Ovary (tissue), 9 donors: ENCODE results near the gene LETM1. TPM values are rescaled to one million over a fixed set of nuclear protein-coding genes. Genes with fewer than 3 reads are reported as not detected.

Source experiments
- DNase-seq, 5 donors: peaks; one replicate each; pipeline ENCODE4 v3.0.0-alpha.2; 2019 to 2020
- H3K27ac ChIP-seq, 2 donors: fragments of 200-600 bp; one replicate each; pipeline versions ENCODE4 v1.5.1 to v1.8.0; 2019 to 2022
- H3K27me3 ChIP-seq: fragments of 200-600 bp; one replicate; pipeline ENCODE4 v1.8.0; 2022
- H3K36me3 ChIP-seq: fragments of 200-600 bp; sonication (generic); one replicate; pipeline ENCODE4 v1.5.1; 2019
- H3K4me1 ChIP-seq: one replicate; pipeline ENCODE4 v1.8.1; 2013; ENCODE audit warnings: mild to moderate bottlenecking, moderate library complexity; ENCODE audit not compliant: insufficient read depth
- H3K4me3 ChIP-seq: fragments of 200-600 bp; sonication (generic); one replicate; pipeline ENCODE4 v1.5.1; 2017
- H3K9me3 ChIP-seq, 2 donors: fragments of 200-600 bp in 1 of 2; sonication (generic) in 1 of 2; one replicate each; pipeline versions ENCODE4 v1.5.1 to v1.8.1; 2013 to 2019; ENCODE audit warnings: mild to moderate bottlenecking in 1 of 2, moderate library complexity in 1 of 2
- EP300 ChIP-seq: sonication (generic); formaldehyde crosslinking; IDR thresholded peaks from one replicate; pipeline ENCODE4 v1.6.1; 2017; ENCODE audit warnings: antibody characterized with exemption
- POLR2A ChIP-seq: fragments of 450-650 bp; IDR thresholded peaks from one replicate; pipeline ENCODE4 v1.6.1; 2017; ENCODE audit warnings: antibody characterized with exemption, mild to moderate bottlenecking, moderate library complexity
- WGBS, 3 donors: extraction: QIAGEN DNeasy Blood & Tissue Kit in 1 of 3; methylation state at CpG; one replicate each; pipeline versions ENCODE4 v1.1.5 to v1.1.7; 2013 to 2017; 5-methylcytosine and 5-hydroxymethylcytosine counted together
- intact Hi-C, 4 donors: fragments of 100-400 bp; cut with DNase I; formaldehyde crosslinking; loops; one replicate each; pipeline versions ENCODE4 v1.11.0 to v1.15.1; 2022 to 2023
- polyA plus RNA-seq, 2 donors: library from polyadenylated mRNA; stranded (reverse); fragments of 200-250 nt in 1 of 2; fragments of 350-450 nt in 1 of 2; fragmentation: Illumina TruSeq in 1 of 2; extraction: RNeasy Lipid Tissue Mini Kit (QIAGEN cat#74804) in 1 of 2; gene quantifications; one replicate each; pipeline ENCODE4 v1.2.3, GENCODE V29; 2013 to 2014
- total RNA-seq, 7 donors: library from RNA; depleted of rRNA in 2 of 7; stranded (reverse); fragments of >200 nt in 2 of 7; fragmentation: NEBNext Ultra II Directional in 3 of 7; extraction: Animal tissue kit (Norgen Biotek cat#: 25700) in 3 of 7; gene quantifications; one replicate each; pipeline versions ENCODE4 v1.1.0 to v1.2.4, GENCODE V29; 2016 to 2023
- TF ChIP-seq, protein P1 (sequence below), 3 donors: fragments of 450-650 bp in 2 of 3; fragments of 200-600 bp in 1 of 3; IDR thresholded peaks; one replicate each; pipeline versions ENCODE4 v1.5.1 to v1.8.0; 2016 to 2022; ENCODE audit warnings: antibody characterized with exemption in 3 of 3, mild to moderate bottlenecking in 1 of 3
- donor health status: DM: no; HTN: no; CAD: no; lungs with moderate emphysema.
- donor health status: DM: no; HTN: no; CAD: no.
- donor health status: Bipolar disorder and iron deficiency.
- donor health status: DM: yes; HTN: yes; CAD: no.
- donor health status: DM: no; HTN: no; CAD: no.
- donor health status: DM: yes; HTN: yes; CAD: no.

LETM1 gene
- total and polyA plus RNA-seq, 9 donors = 9.3 to 43.6 (median 30.5) TPM

DNA sequence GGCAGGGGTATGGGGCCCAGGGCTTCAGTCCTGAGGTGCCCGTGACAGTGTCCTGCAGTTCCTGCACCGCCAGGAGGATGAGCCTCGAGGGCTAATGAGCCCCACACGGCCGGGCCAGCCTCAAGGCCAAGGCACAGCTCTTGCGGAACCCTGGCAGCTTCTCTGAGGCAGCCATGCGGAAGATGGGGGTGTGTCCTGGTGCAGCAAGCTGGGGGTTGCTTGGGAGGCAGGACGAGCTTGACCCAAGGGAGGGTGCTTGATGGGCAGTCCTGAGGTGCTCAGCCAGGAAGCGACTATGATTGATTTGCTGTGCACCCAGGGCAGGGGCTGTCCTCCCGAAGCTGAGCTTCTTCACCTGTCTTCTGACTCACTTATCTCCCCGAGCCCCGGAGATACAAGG is 72.0 kb downstream of the LETM1 start:
- intact Hi-C loops = no loop called here
- H3K36me3 ChIP-seq = no peaks in the 10 kb centered on the region
- DNase-seq = no peak
- H3K27ac ChIP-seq = no peak overlapping the region
- no peaks in the 10 kb centered on the region for H3K9me3 ChIP-seq
- WGBS, 3 donors = 45 to 50% (median 46%) methylated on average over 12 of the region's 12 CpGs
- TF ChIP-seq, protein P1, sequence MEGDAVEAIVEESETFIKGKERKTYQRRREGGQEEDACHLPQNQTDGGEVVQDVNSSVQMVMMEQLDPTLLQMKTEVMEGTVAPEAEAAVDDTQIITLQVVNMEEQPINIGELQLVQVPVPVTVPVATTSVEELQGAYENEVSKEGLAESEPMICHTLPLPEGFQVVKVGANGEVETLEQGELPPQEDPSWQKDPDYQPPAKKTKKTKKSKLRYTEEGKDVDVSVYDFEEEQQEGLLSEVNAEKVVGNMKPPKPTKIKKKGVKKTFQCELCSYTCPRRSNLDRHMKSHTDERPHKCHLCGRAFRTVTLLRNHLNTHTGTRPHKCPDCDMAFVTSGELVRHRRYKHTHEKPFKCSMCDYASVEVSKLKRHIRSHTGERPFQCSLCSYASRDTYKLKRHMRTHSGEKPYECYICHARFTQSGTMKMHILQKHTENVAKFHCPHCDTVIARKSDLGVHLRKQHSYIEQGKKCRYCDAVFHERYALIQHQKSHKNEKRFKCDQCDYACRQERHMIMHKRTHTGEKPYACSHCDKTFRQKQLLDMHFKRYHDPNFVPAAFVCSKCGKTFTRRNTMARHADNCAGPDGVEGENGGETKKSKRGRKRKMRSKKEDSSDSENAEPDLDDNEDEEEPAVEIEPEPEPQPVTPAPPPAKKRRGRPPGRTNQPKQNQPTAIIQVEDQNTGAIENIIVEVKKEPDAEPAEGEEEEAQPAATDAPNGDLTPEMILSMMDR (IDR thresholded peaks at IDR 0.05) = no peak
- TF ChIP-seq EP300 (no peak), POLR2A (no peak)
- no peaks in the 10 kb centered on the region for H3K4me1 ChIP-seq
- no peaks in the 10 kb centered on the region for H3K27me3 ChIP-seq
- H3K4me3 ChIP-seq = no peak overlapping the region

DNA sequence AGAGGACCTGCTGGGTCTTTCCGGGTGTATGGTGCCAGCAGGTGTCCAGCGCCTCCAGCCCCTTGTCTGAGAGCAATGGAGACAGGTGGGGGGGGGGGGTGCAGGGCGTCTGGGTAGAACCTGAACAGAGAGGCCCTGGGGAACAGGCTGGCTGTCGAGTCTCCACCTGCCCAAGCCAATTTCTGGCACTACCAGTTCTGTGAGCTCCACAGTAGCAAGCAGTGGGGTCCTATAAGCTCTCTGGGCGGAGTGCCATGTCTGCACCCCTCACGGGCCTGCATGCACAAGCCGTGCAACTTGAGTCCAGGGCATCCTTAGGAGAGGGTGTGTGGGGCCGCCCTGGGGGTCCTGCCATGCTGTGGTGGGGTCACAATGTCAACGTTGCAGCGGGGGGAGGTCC is 72.9 kb downstream of the LETM1 start:
- H3K4me3 ChIP-seq = no peak overlapping the region
- no peaks in the 10 kb centered on the region for H3K27me3 ChIP-seq
- intact Hi-C loops = no loop called here
- no peaks in the 10 kb centered on the region for H3K36me3 ChIP-seq
- WGBS, 3 donors = 77 to 86% (median 81%) methylated on average over 9 to 10 of the region's 10 CpGs
- DNase-seq = no peak
- H3K27ac ChIP-seq = no peak overlapping the region
- TF ChIP-seq EP300 (no peak), POLR2A (no peak)
- TF ChIP-seq, protein P1 (IDR thresholded peaks at IDR 0.05) = no peak
- no peaks in the 10 kb centered on the region for H3K4me1 ChIP-seq
- no peaks in the 10 kb centered on the region for H3K9me3 ChIP-seq

DNA sequence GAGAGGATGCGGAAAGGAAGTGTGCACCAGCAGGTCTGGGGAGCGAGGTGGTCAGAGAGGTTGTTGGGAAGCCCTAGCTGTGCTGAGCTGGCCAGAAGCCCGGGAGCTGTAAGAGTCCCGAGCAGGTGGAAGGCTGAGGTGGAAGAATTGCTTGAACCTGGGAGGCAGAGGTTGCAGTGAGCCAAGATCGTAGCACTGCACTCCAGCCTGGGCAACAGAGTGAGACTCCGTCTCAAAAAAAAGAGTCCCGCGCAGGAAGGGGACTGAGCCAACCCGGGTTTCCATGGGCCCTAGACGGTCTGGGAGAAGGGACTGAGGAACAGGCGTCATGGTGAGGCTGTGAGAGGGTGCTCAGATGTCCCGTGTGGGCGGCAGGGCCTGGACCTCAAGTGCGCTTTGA is 75.5 kb downstream of the LETM1 start:
- intact Hi-C loops = no loop called here
- Histone ChIP-seq H3K27me3 (no peaks in the 10 kb centered on the region), H3K4me1 (no peaks in the 10 kb centered on the region), H3K36me3 (no peaks in the 10 kb centered on the region), H3K4me3 (no peak overlapping the region), H3K9me3 (no peaks in the 10 kb centered on the region), H3K27ac (no peak overlapping the region)
- no peak for DNase-seq
- TF ChIP-seq POLR2A (no peak), EP300 (no peak)
- TF ChIP-seq, protein P1 (IDR thresholded peaks at IDR 0.05) = no peak
- WGBS, 3 donors = 81 to 88% (median 88%) methylated on average over 14 of the region's 14 CpGs

DNA sequence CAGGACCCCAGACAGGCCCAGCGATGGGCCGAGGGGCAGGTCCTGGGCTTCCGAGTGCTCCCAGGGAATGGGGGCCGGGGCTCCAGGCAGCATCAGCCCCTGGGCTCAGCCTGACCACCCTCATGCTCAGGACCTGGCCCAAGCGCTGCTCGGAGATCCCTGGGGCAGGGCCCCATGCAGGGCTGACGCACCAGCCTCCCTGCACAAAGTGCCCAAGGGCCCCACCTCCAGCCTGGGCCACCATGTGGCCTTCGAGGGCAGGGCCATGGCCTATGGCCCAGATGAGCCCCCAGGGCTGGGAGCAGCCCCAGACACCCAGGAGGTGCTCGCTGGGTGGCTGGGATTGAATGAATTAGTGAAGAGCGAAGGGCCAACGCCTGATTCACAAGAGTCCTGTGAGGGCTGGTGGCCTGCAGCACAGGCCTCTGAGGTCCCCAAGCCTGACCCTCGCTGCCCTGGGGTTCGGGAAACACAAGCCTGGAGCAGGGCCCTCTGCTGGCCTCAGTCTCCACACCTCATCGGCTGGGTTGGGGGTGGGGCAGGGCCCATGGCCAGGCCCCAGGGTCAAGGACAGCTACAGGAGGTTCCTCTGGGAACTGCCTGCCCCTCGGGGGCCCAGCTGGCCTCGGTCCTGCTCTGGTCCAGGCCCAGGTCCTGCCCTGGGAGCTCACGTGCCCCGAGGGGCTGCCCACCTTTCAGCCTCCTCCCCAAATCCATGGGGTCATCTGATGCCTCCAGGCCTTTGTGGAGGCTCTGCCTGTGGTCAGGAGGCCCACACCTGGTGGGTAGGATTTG is 76.2 kb downstream of the LETM1 start:
- no peak for DNase-seq
- no peaks in the 10 kb centered on the region for H3K27me3 ChIP-seq
- 70 to 74% (median 70%) methylated on average over 14 to 18 of the region's 18 CpGs for WGBS, 3 donors
- no peak overlapping the region for H3K4me3 ChIP-seq
- H3K36me3 ChIP-seq = no peaks in the 10 kb centered on the region
- H3K9me3 ChIP-seq = no peaks in the 10 kb centered on the region
- H3K4me1 ChIP-seq = no peaks in the 10 kb centered on the region
- no peak overlapping the region for H3K27ac ChIP-seq
- intact Hi-C loops = no loop called here
- TF ChIP-seq POLR2A (no peak), EP300 (no peak)
- TF ChIP-seq, protein P1 (IDR thresholded peaks at IDR 0.05) = no peak
